HG02571 (cell line): ENCODE data around the gene GRK3.

Experiments used
- ATAC-seq: cut with Tn5 transposase; IDR thresholded peaks from one replicate; pipeline ENCODE4 v1.9.1; 2021; ENCODE audit warnings: mild to moderate bottlenecking, moderate library complexity; ENCODE audit not compliant: unreplicated experiment

The GRK3 gene

DNA sequence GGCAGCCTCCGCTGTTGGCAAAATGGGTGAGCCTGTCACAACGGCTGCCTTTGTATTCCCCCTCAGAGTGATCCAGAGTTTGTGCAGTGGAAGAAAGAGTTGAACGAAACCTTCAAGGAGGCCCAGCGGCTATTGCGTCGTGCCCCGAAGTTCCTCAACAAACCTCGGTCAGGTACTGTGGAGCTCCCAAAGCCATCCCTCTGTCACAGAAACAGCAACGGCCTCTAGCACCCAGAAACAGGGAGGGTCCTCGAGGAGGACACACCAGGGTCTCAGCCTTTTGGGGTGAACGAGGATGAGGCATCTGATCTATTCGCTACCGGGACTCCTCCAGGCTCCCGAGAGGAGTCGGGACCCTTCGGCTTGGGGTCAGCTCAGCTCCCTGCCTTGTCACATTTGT lies 157.7 kb downstream of the GRK3 start:
- ATAC-seq, result no peak

DNA sequence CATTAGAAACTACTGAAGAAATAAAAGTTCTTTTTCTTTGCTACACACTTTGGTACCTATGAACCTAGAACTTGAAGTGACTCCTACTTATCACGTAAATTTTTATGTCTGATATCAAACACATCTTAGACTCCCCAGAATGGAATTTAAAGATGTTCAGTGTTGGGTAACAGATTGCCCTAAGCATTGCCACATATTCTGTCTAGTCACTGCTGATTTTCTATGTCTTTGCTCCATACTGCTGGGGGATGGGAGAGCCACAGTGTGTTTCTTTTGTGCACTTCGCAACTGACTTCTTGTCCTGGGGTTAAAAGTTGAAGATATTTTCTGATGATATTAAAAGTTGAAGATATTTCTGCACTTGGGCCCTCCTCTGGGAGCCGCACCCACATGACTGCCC lies 158.2 kb downstream of the GRK3 start:
- no peak for ATAC-seq

DNA sequence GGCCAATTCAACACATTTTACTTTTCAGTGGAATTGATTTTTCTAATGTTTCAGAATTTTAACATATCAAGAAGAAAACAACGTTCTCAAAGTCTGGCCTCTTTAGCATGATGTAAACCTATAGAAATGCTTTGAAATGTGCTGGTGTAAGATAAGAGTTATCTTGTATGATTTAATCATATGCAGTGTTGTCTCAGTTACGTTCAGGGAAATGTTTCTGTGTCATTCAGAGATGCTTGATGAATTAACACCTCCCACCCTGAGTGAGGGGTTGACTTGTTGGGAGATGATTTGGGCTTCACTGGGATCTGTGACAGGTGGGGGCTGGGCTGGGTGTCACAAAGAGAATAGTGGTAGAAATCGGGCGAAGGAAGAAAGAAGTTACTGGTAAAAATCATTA lies 161.8 kb downstream of the GRK3 start:
- ATAC-seq, result no peak

DNA sequence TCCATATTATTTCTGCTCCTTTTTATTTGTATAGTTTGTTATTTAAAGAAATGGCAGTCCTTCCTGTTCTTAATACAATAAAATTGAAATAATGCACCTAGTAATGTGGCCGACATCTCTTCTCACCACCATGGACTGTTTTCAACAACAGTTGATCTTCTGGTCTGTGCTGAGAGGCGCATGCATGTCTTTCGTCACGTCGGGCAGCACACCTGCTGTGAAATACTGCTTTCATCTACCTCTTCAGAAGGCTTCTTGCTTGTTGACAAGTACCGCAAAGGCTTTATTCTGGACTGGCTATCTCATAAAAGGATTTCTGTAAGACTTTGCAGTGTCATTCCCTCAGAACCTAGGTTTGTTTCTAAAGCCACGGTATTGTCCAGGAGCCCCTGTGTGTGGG lies 163.6 kb downstream of the GRK3 start:
- no peak for ATAC-seq

DNA sequence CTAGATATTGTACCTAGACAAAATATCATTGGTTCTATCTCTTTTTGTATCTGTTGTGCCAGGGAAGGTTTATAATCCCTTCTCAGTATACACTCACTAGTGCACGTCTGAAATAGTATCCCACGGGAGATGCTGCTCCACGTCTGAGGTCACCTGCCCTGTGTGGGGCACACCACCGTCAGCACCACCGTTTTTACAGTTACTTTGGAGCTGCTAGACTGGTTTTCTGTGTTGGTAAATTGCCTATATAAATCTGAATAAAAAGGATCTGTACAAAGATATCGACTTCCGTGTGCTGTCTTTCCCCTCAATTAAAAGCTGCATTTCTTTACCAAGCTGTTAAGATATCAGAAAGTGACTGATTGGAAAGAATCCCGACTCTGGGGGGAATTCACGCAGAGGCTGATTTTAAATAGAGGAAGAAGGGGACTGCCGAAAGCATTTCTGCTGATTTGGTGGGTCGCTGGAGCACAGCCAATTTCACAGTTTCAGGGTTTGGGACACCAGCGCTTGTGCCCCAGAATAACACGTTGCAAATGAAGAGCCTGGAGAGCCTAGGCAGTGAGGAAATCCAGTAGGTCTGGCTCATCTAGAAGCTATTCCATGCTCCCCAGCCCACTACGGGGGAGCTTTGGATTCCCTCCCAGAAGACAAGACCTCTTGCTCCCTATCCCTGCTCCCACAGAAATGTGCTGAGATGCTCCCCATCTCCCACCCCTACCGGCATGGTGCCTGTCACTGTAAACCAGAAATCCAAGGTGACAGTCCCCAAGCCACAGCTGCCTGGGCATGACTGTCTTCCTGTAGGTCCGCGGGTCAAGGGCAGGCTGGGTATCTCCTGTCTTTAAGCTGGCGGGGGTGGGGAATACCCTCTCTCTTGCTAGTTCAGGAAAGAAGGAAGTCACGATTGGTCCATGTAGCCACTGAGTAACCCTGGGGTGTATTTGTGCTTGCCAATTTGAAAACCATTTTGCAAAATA lies 164.8 kb downstream of the GRK3 start:
- no peak for ATAC-seq

DNA sequence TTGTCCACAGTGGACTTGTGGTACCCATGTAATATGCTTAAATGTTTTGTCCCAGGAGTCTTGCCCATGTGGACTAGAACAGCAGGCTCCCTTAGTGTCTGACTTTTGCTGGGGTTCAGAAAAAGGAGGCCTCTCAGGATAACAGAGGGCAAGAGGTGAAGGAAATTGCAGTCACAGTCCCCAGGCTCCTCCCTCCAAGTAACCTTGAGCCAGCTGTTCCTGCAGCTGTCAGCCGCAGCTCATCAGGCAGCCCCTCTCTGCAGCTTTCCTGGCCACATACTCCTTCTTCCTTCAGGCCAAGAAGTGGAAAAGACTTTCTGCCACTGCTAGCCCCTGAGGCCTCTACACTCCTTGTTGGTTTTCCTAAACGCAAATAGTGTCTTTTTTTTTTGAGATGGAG lies 171.2 kb downstream of the GRK3 start:
- no peak for ATAC-seq

DNA sequence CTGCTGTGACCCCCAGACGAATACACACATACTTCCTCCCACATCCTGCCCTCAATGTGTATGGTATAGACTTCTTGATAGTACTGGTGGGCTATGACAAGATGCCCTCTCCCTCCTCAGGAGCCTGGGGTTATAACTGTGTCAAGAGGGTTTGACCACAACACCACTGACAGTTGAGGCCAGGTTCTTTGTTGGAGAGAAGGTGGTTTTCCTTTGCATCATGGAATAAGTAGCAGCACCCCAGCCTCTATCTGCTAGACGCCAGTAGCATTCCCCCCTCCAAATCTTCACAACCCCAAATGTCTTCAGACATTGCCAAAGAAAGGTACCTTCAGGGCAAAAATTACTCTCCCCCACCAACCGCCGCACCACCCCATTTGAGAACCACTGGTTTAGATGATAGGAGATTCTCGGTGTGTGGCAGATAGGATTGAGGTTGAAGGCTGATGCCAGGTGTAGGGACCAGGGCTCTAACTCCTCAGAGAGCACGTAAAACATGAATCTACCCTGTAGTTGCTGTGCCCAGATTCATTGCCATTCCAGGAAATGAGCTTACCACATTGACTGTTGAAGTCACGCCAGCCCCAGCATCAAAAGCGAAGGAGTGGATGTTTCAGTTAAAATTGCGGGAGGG lies 172.0 kb downstream of the GRK3 start:
- no peak for ATAC-seq

DNA sequence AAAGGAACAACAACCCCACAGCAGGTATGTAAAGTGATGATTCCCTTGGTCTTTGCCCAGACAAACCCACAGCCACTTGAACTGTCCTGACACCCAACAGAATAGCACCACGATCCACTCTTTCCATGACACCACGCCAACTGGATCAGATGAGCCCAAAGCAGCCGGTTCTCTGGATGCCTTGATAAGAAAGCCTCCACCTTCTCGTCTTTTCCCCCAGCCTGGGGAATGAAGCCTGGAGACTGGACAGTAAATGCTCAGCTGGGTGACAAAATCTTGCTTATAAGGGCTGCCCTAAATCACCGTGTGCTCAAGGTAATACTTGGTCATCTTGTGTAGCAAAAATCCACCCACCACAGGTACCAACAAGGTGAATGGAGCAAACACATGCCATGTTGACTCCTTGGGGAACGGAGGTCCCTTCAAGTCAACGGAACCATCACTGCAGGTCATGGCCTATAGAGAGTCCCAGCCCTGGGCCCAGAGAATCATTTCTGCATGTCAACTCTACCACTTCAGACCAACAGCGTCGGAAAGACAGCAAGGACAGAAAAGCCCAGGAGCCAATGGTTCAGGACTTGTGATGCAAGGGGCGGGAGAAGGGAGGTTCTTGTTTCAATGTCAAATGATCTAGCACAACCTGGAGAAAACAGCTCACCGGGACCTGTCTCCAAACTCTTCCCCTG lies 175.3 kb downstream of the GRK3 start:
- no peak for ATAC-seq

DNA sequence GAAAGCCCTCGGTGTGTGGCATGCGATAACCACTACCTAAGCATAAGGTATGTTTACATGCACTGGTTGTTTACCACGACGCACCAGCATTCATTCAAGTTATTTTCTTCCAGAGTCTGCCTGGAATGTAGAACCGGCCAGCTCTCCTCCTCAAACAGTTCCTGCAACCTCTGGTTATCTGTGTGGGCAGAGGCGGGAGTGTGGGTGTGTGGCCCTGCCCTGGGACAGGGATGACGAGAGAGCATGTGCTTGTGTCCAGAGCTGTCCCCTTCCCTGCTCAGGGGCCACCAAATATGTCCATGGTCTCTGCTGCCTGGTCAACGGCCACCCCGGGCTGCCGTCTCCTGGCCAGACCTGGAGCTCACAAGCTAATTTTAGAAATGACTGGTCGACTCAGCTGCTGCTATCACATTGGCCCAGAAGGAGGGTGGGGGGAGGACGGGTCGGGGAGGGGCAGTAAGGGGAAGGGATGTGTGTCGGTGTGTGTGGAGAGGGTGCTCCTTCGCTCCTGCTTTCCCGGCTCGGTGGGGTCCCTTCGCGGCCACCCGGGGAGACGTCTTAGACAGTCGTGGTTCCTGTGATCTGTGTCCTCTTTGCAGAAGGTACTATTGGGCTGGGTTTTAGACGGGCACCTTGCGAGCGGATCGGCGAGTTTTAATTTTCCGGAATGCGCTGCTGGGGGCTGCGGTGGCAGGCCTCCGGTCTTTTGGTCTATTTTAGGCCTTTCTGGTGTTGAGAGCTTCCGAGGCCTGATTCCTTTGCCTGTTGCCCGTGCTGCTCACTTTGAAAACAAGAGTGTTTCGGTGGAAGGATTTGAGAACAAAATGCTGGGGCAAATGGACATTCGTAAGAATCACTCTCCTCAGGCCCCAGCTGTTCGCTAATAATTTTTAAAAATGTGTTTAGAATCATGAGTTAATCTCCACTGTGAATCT lies 177.5 kb downstream of the GRK3 start, which contains the start of gene MYO18B:
MYO18B (plus strand) TSS at position 497 of the 935 bp plus-strand sequence. CDS start 18,905 bp downstream, outside the sequence.
- no peak for ATAC-seq

DNA sequence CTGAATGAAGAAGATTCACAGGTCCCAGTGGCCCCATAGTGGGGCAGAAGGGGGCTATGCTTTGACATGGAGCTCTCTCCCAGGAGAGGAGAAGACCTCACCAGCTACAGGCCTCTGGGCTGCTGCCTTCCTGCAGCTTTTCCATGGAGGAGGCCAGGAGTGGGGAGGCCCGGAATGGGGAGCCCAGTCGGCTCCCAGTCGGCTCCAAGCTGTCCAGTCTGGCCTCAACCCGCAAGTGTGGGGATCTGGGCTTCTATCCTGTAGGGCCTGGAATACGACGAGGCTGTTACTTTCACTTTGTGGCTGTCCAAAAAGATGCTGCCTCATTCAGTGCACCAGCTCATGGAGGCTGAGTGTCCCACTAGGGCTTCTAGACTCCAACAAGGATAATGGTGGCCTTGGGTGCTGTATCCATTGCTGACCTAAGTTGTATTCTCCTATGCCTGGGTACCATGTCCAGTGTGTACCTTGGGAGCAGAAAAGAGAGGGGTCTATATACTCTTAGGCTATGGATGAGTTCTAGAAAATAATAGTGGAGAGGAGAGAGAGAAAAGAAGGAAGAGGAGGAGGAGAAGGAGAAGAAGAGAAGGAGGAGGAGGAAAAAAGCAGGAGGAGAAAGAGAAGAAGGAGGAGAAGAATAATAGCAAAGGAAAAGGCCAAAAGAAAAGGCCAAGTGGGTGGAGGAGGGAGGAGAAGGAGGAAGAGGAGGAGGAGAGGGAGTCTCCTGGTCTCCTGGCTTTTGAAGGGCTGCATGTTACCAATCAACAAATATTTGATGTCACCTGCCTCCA lies 178.6 kb downstream of the GRK3 start:
- ATAC-seq, result no peak

DNA sequence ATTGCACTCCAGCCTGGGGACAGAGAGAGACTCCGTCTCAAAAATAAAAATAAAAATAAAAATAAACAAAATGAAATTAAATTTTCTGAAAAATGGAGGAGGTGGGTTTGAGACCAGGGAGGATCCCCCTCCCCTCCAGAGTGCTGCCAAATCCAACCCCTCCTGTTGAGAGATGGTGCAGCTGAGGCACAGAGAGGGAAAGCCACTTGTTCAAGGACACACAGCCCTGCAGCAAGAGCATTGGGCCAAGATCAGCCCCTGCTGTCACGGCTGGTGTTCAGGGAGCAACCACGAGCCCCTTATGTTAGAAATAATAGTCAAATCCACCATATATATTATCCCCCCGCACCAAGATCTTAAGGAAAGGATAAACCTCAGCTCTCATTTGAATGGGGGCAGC lies 180.2 kb downstream of the GRK3 start:
- ATAC-seq, result no peak

DNA sequence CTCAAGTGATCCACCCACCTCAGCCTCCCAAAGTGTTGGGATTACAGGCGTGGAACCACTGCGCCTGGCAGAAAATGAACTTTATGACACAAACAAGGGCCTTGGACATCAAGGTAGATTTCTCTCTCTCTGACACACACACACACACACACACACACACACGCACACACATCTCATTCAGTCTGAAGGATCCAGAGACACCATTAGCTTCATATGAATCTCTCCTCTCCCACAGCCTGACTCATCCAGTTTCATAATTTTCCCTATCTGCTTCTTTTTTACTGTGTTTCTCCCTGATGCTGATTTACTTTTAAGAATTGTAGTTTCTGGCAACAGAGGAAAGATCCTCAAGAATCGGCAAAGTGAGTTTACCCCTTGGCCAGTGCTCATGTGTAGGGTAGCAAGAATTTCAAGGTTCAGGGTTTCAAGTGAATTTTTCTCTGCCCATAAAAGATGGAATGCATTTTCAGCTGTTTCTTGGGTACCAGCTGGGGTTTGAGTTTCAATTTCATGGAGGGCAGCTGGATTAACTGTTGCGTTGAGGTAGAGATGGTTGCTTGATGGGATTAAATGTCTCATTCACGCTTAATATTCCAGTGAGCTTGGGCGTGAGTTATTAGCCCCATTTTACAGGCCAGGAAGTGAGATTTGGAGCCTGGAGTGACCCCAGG lies 181.0 kb downstream of the GRK3 start:
- ATAC-seq, result no peak

DNA sequence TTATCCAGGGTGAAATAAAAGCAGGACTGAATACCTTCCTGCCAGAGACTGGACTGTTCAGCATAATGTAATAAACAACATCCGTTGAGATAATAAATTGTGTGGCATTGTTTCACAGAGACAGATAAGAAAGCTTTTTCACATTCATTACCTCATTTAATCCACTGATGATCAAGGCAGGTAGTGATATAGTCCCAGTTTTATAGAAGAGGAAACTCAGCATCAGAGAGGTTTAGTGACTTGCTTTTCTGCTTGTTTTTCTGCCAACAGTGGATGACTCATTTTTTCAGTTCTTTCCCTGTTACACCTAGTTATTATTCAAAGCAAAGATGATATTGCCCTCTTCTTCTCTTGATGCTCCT lies 181.5 kb downstream of the GRK3 start:
- ATAC-seq, result no peak

DNA sequence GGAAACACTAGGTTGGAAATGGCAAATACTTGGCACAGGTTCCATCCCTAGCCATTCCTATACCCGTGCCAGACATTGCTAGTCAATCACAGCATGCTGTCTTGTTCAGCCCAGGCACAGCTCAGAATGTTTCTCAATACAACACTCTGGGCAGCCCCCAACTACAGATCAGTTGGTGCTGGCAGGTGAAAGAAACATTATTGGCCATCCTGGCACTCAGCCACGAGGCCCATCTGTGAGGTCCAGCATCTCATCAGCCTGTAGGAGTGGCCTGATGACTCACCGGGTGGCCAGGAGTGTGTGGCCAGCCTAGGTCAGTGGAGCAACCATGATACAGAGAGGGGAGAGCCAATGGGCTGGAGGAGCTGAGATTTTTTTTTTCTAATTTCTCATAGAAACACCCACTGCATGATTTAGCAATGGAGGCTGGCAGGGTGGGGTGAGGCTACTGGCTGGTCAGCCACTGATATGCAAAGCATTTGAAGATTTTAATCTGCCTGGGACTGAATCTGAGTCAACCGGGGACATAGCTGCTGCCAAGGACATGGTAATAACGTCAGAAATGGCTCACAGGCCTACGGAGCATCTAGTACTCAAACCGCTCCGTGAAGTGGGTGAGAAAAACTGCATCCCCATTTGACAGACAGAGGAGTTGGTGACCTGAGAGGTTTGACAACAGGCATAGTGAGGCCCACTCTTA lies 182.9 kb downstream of the GRK3 start:
- ATAC-seq, result no peak

DNA sequence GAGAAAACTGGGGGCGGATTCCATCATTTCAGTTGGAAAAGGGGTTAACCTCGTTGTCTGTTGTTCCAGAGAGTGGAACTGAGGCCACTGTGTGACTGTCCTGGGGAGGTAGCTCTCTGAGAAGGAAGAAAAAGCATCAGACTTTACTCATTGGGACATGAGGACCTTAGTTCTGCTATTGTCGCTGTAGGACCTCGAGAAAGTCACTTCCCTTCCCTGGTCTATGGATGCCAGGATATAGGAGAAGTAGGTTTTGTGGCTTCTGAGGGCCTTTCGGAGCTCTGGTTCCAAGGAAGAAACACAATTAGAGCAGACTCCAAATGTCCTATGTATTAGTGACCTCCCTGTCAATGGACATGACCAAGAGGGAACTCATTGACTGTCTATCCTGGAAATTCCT lies 183.7 kb downstream of the GRK3 start:
- no peak for ATAC-seq

DNA sequence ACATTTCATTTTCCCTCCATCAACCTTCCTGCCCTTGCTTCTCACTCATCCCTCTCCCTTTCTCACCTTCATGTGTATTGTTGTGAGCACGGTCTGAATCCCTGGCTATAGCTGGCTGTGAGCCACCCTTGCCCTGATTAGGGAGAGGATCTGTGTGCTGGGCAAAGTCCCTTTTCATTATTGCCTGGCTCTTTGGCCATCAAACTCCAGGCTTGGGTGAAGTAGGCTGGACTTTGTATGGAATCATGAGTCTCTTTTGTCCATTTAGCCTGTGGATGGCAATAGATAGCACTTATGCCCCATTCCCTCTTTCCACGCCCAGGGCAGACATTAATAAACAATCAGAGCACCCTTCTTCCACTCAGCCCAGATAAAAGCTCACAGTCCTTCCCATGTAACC lies 184.2 kb downstream of the GRK3 start:
- no peak for ATAC-seq

DNA sequence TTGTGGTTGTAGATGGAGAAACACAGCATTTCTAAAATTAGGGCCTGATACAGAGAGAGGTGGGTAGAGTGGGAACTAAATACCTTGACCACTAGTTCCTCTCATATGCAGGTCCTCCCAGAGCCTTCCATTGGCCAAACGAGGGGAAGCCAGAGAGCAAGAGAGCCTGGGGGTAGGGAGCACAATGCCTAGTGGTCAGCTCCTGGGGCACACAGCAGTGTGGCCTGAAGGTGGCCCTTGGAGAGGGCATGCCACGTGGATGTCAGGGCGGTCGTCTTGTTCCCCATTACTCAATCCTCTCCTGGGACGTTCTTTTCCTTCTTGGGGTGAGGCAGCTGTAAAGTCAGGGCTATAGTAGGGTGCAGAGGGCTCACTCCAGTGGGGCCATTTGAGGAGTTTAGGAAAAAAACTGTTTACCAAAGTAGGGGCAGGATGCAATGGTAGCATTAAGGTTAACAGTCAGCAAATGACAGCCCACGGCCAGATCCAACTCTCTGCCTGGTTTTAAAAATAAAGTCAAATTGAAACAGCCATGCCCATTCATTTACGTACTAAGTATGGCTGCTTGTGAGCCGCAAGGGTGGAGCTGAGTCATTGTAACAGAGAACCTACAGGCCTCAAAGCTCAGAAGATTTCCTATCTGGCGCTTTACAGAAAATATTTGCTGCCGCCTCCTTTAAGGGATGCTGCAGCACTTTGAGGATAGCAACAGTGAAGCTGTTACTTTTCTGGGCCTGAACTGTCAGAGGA lies 185.1 kb downstream of the GRK3 start:
- no peak for ATAC-seq

DNA sequence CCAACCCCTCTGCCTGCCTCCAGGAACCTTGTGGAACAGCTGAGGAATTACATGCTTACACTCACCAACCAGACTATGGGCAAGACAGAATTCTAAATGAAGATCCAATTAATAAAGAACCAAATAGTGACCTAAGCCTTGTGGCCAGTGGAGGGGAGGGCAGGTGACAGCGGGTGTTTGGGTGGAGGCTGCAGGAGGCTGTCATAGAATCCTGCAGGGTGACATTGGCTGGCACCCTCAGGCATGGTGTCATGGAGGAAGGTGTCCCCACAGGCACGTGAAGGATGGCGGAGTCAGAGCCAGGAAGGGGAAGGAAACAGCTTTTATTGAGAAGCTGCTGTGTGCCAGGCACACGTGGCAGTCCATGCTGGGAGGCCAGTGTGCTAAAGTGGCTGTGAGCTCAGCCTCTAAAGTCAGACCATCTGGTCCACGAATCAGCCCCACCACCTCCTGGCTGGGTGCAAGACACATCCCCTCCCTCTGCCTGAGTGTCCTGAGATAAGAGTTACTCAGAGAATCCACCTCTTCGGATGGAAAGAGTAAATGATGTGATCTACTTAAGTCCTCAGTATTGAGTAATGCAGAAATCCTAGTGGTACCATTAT lies 186.2 kb downstream of the GRK3 start:
- no peak for ATAC-seq
